Peyer's patch (tissue), 4 donors: ENCODE measurements around the gene HYCC1. TPM values are rescaled to one million over a fixed set of nuclear protein-coding genes. Genes with fewer than 3 reads are reported as not detected.
A peak's percentile ranks its signal among the peaks of the same experiment; 100 is the strongest.
"Not testable (repeated sequence)": the region's sequence is repeated elsewhere in the genome, so short reads cannot be mapped to it uniquely, and the experiment has no call there.

Experiments used
- DNase-seq, 3 donors: peaks; one replicate each; pipeline ENCODE4 v3.0.0-alpha.2; 2017 to 2019
- H3K27ac ChIP-seq, 4 donors: fragments of 200-600 bp; sonication (generic); one replicate each; pipeline ENCODE4 v1.5.1; 2016 to 2019
- H3K27me3 ChIP-seq, 2 donors: fragments of 200-600 bp; sonication (generic); one replicate each; pipeline ENCODE4 v1.5.1; 2019
- H3K36me3 ChIP-seq, 3 donors: fragments of 200-600 bp; sonication (generic); one replicate each; pipeline ENCODE4 v1.5.1; 2016 to 2019
- H3K4me1 ChIP-seq, 4 donors: fragments of 200-600 bp; sonication (generic); one replicate each; pipeline ENCODE4 v1.5.1; 2016 to 2019
- H3K4me3 ChIP-seq, 4 donors: fragments of 200-600 bp; sonication (generic); 1 replicate in 3 of 4; 2 replicates in 1 of 4; pipeline ENCODE4 v1.5.1; 2016 to 2019; ENCODE audit warnings: mild to moderate bottlenecking in 1 of 4
- H3K9me3 ChIP-seq, 4 donors: fragments of 200-600 bp; sonication (generic); one replicate each; pipeline ENCODE4 v1.5.1; 2016 to 2019; ENCODE audit warnings: mild to moderate bottlenecking in 1 of 4
- POLR2A ChIP-seq, 2 donors: fragments of 450-650 bp; IDR thresholded peaks; one replicate each; pipeline ENCODE4 v1.5.1; 2017; ENCODE audit warnings: antibody characterized with exemption in 2 of 2, mild to moderate bottlenecking in 2 of 2, moderate library complexity in 2 of 2
- total RNA-seq, 4 donors: library from RNA; depleted of rRNA; stranded (reverse); fragments of >200 nt; gene quantifications; one replicate each; pipeline ENCODE4 v1.1.0, GENCODE V29; 2016
- TF ChIP-seq, protein P1 (sequence below), 6 experiments: fragments of 450-650 bp in 4 of 6; fragments of 200-600 bp in 2 of 6; sonication (generic) in 1 of 6; IDR thresholded peaks; one replicate each; pipeline ENCODE4 v1.5.1; 2017 to 2019; ENCODE audit warnings: antibody characterized with exemption in 6 of 6, mild to moderate bottlenecking in 3 of 6, moderate library complexity in 1 of 6

HYCC1 gene
- 10 to 100 TPM; 26.0 to 47.0 (median 34.1) TPM for total RNA-seq

GRCh38 chr7:23013715-23014649 lies at the start of gene HYCC1:
TSS of gene HYCC1 (minus strand) at chr7:23014130. CDS start at chr7:22991111, 23,019 bp downstream.
- Histone ChIP-seq H3K9me3 (no peaks in the 10 kb centered on the region), H3K27ac (peak within 1 kb of the TSS; percentile 75 to 88 (median 82)), H3K4me3 (peak within 1 kb of the TSS; percentile 80 to 93 (median 87)), H3K36me3 (no peaks in the 10 kb centered on the region), H3K4me1 (peaks cover 0 to 16% (median 2%) of the 10 kb centered on the region in 4 donors), H3K27me3 (no peaks in the 10 kb centered on the region)
- TF ChIP-seq POLR2A (IDR thresholded peaks at IDR 0.05), result peak; percentile 80 to 97
- TF ChIP-seq, protein P1, sequence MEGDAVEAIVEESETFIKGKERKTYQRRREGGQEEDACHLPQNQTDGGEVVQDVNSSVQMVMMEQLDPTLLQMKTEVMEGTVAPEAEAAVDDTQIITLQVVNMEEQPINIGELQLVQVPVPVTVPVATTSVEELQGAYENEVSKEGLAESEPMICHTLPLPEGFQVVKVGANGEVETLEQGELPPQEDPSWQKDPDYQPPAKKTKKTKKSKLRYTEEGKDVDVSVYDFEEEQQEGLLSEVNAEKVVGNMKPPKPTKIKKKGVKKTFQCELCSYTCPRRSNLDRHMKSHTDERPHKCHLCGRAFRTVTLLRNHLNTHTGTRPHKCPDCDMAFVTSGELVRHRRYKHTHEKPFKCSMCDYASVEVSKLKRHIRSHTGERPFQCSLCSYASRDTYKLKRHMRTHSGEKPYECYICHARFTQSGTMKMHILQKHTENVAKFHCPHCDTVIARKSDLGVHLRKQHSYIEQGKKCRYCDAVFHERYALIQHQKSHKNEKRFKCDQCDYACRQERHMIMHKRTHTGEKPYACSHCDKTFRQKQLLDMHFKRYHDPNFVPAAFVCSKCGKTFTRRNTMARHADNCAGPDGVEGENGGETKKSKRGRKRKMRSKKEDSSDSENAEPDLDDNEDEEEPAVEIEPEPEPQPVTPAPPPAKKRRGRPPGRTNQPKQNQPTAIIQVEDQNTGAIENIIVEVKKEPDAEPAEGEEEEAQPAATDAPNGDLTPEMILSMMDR (IDR thresholded peaks at IDR 0.05), result peak; percentile 62 to 84 (median 78)
- DNase-seq, result peak; percentile 99 to 100 (median 99)

- Histone ChIP-seq H3K4me1 (no peaks in the 10 kb centered on the region), H3K4me3 (no peak overlapping the region), H3K27me3 (no peaks in the 10 kb centered on the region), H3K36me3 (no peaks in the 10 kb centered on the region), H3K27ac (no peak overlapping the region), H3K9me3 (no peaks in the 10 kb centered on the region)
- no peak for DNase-seq
- no peak for TF ChIP-seq POLR2A (IDR thresholded peaks at IDR 0.05)
- TF ChIP-seq, protein P1 (IDR thresholded peaks at IDR 0.05), result no peak
These were observed 48.5 kb upstream of the HYCC1 start for GRCh38 chr7:23062452-23062851.

- no peak overlapping the region for H3K4me3 ChIP-seq
- no peak for TF ChIP-seq POLR2A (IDR thresholded peaks at IDR 0.05)
- TF ChIP-seq, protein P1 (IDR thresholded peaks at IDR 0.05), result no peak
- no peaks in the 10 kb centered on the region for H3K4me1 ChIP-seq
- no peak for DNase-seq
- H3K27me3 ChIP-seq, result no peaks in the 10 kb centered on the region
- H3K27ac ChIP-seq, result no peak overlapping the region
- H3K9me3 ChIP-seq, result no peaks in the 10 kb centered on the region
- H3K36me3 ChIP-seq, result no peaks in the 10 kb centered on the region
These were observed 47.4 kb upstream of the HYCC1 start for GRCh38 chr7:23061327-23061726.

GRCh38 chr7:23058408-23059096 lies 44.6 kb upstream of the HYCC1 start:
- Histone ChIP-seq H3K9me3 (no peaks in the 10 kb centered on the region), H3K27ac (no peak overlapping the region), H3K4me1 (no peaks in the 10 kb centered on the region), H3K36me3 (no peaks in the 10 kb centered on the region), H3K4me3 (no peak overlapping the region), H3K27me3 (no peaks in the 10 kb centered on the region)
- no peak for TF ChIP-seq POLR2A (IDR thresholded peaks at IDR 0.05)
- TF ChIP-seq, protein P1 (IDR thresholded peaks at IDR 0.05), result no peak
- no peak for DNase-seq

DNA sequence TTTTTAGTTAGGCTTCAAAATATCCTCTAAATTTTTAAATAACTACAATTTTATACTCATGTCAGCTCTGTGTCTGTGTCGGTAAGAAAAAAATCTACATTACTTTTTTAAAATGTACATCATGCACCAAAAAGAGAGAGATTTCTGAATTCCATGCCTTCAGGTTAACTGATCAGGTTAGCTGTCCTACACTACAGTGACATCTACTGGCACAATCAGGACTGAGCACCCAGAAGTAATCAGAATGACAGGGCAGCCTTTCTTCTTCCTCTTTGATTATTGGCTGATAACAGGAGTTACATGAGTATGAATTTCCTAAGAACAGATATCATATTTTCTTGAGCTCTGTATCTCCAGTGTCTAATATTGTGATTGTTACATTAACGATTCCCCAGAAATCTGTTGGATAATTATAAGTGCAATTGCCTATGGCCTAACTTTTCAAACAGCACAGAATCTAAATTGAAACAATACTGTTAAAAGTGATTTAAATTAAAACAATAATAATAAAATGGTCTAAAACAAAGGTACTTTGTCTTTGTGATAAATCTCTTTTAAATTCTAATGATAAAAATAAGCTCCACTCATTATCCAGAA lies 41.8 kb upstream of the HYCC1 start:
- no peaks in the 10 kb centered on the region for H3K36me3 ChIP-seq
- H3K4me1 ChIP-seq, result no peaks in the 10 kb centered on the region
- no peak overlapping the region for H3K4me3 ChIP-seq
- DNase-seq, result peak in 2 of 3 donors; percentile 49 to 81
- no peak for TF ChIP-seq POLR2A (IDR thresholded peaks at IDR 0.05)
- TF ChIP-seq, protein P1 (IDR thresholded peaks at IDR 0.05), result peak; percentile 50 to 95 (median 92)
- H3K27me3 ChIP-seq, result no peaks in the 10 kb centered on the region
- no peaks in the 10 kb centered on the region for H3K9me3 ChIP-seq
- H3K27ac ChIP-seq, result no peak overlapping the region

DNA sequence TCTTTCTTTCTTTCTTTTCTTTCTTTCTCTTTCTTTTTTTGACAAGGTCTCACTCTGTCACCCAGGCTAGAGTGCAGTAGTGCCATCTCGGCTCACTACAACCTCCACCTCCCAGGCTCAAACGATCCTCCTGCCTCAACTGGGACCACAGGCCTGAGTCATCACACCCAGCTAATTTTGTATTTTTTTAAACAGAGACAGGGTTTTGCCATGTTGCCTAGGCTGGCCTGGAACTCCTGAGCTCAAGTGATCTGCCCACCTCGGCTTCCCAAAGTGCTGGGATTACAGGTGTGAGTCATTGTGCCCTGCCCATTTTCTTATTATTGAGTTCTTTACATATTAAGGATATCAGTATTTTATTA lies 37.2 kb upstream of the HYCC1 start:
- not testable (repeated sequence) for H3K36me3 ChIP-seq, H3K9me3 ChIP-seq, H3K4me3 ChIP-seq, H3K27me3 ChIP-seq, DNase-seq, H3K27ac ChIP-seq, H3K4me1 ChIP-seq

GRCh38 chr7:23046336-23046735 lies 32.4 kb upstream of the HYCC1 start:
- not testable (repeated sequence) for DNase-seq, H3K36me3 ChIP-seq, H3K27ac ChIP-seq, H3K9me3 ChIP-seq, H3K4me1 ChIP-seq, H3K27me3 ChIP-seq, H3K4me3 ChIP-seq

GRCh38 chr7:23045086-23045485 lies 31.2 kb upstream of the HYCC1 start:
- not testable (repeated sequence) for H3K4me3 ChIP-seq, H3K27me3 ChIP-seq, DNase-seq, H3K36me3 ChIP-seq, H3K4me1 ChIP-seq, H3K27ac ChIP-seq, H3K9me3 ChIP-seq
